ENCODE data around the gene TRIM69. TPM values are rescaled to one million over a fixed set of nuclear protein-coding genes. Genes with fewer than 3 reads are reported as not detected.

TRIM69 gene
- total RNA-seq, 1 donor from 2014 or later = 37.2 TPM

DNA sequence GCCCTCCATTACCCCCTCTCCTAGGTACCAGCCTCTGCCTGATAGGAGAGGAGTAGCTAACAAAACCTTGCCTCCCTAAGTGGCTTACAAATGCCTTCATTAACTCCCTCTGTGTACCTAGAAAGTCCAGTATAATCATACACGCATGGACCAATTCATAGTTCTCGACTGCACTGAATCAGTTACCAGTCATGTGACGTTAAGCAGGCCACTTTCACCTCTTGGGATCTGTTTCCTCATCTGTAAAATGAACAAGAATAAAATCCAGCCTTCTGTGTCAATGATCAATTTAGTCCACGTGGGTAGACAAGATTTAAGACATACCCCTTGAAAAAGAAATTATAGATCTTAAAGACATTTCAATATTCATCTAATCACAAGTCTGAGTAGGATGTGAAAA lies 72.2 kb downstream of the TRIM69 start:
- H3K9me3 Mint-ChIP-seq (ENCODE audit: unreplicated experiment) = no peaks in the 10 kb centered on the region
- H3K36me3 ChIP-seq (ENCODE audit: insufficient read depth, low read length) = no peaks in the 10 kb centered on the region
- H2AFZ ChIP-seq (ENCODE audit: low read depth, low read length) = no peak overlapping the region
- peaks cover 13% of the 10 kb centered on the region for H3K27me3 ChIP-seq (ENCODE audit: insufficient read depth, low read length)
- H4K20me1 ChIP-seq (ENCODE audit: insufficient read depth, low read length) = no peaks in the 10 kb centered on the region
- H3K27me3 Mint-ChIP-seq (ENCODE audit: low read depth, unreplicated experiment) = peaks cover 15% of the 10 kb centered on the region
- H3K4me1 ChIP-seq (ENCODE audit: insufficient read depth, low read length) = no peaks in the 10 kb centered on the region
- H3K27ac ChIP-seq (ENCODE audit: low read depth, low read length) = no peak overlapping the region
- no peaks in the 10 kb centered on the region for H3K4me1 Mint-ChIP-seq (ENCODE audit: low read depth, unreplicated experiment)
- H3K36me3 Mint-ChIP-seq (ENCODE audit: low read depth, unreplicated experiment) = no peaks in the 10 kb centered on the region
- H3K79me2 ChIP-seq (ENCODE audit: insufficient read depth, low read length) = no peaks in the 10 kb centered on the region
- FAIRE-seq = no peak
- H3K27ac Mint-ChIP-seq (ENCODE audit: unreplicated experiment) = no peak overlapping the region
- DNase-seq (ENCODE audit: low read depth) = no peak
- no peak overlapping the region for H3K4me3 ChIP-seq (ENCODE audit: insufficient read depth, low read depth, low read length)
- no peaks in the 10 kb centered on the region for H3K9me3 ChIP-seq (ENCODE audit: insufficient read depth, low read depth, low read length)
- no peak overlapping the region for H3K9ac ChIP-seq (ENCODE audit: low read length)
- TF ChIP-seq, protein P1, sequence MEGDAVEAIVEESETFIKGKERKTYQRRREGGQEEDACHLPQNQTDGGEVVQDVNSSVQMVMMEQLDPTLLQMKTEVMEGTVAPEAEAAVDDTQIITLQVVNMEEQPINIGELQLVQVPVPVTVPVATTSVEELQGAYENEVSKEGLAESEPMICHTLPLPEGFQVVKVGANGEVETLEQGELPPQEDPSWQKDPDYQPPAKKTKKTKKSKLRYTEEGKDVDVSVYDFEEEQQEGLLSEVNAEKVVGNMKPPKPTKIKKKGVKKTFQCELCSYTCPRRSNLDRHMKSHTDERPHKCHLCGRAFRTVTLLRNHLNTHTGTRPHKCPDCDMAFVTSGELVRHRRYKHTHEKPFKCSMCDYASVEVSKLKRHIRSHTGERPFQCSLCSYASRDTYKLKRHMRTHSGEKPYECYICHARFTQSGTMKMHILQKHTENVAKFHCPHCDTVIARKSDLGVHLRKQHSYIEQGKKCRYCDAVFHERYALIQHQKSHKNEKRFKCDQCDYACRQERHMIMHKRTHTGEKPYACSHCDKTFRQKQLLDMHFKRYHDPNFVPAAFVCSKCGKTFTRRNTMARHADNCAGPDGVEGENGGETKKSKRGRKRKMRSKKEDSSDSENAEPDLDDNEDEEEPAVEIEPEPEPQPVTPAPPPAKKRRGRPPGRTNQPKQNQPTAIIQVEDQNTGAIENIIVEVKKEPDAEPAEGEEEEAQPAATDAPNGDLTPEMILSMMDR (IDR thresholded peaks at IDR 0.05; ENCODE audit: insufficient read depth, low read depth, low read length) = no peak
- TF ChIP-seq EZH2 (IDR thresholded peaks at IDR 0.05; ENCODE audit: insufficient read depth, low read length) = no peak
- no peak overlapping the region for H3K4me2 ChIP-seq (ENCODE audit: low read length)
- no peak overlapping the region for H3K4me3 Mint-ChIP-seq (ENCODE audit: unreplicated experiment)

DNA sequence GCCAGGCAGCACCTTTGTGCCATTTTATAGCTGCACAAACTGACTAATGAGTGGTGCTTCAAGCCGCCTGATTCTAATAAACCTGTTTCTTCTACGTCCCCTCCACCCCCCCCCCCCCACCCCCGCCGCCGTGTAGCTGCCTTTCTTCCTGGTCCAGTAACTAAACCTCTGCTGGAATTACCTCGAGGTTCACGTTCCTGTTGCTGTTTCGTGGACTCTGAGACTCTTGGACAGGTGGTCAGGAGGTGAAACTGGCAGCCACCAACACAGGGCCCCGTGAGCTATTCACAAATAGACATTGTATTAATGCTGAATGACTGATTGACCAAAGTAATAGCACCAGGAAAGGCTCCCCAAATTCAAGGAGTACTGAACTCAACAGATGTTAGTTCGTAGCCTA lies 73.9 kb downstream of the TRIM69 start:
- no peaks in the 10 kb centered on the region for H4K20me1 ChIP-seq (ENCODE audit: insufficient read depth, low read length)
- peaks cover 20% of the 10 kb centered on the region for H3K27me3 Mint-ChIP-seq (ENCODE audit: low read depth, unreplicated experiment)
- peaks cover 16% of the 10 kb centered on the region for H3K27me3 ChIP-seq (ENCODE audit: insufficient read depth, low read length)
- H3K79me2 ChIP-seq (ENCODE audit: insufficient read depth, low read length) = no peaks in the 10 kb centered on the region
- no peak overlapping the region for H3K27ac ChIP-seq (ENCODE audit: low read depth, low read length)
- H3K4me1 ChIP-seq (ENCODE audit: insufficient read depth, low read length) = no peaks in the 10 kb centered on the region
- H3K9me3 ChIP-seq (ENCODE audit: insufficient read depth, low read depth, low read length) = no peaks in the 10 kb centered on the region
- H3K27ac Mint-ChIP-seq (ENCODE audit: unreplicated experiment) = no peak overlapping the region
- no peak overlapping the region for H3K4me3 Mint-ChIP-seq (ENCODE audit: unreplicated experiment)
- no peaks in the 10 kb centered on the region for H3K9me3 Mint-ChIP-seq (ENCODE audit: unreplicated experiment)
- no peak overlapping the region for H3K9ac ChIP-seq (ENCODE audit: low read length)
- no peak for TF ChIP-seq EZH2 (IDR thresholded peaks at IDR 0.05; ENCODE audit: insufficient read depth, low read length)
- TF ChIP-seq, protein P1 (IDR thresholded peaks at IDR 0.05; ENCODE audit: insufficient read depth, low read depth, low read length) = no peak
- no peaks in the 10 kb centered on the region for H3K36me3 ChIP-seq (ENCODE audit: insufficient read depth, low read length)
- no peaks in the 10 kb centered on the region for H3K36me3 Mint-ChIP-seq (ENCODE audit: low read depth, unreplicated experiment)
- H3K4me2 ChIP-seq (ENCODE audit: low read length) = no peak overlapping the region
- no peak for DNase-seq (ENCODE audit: low read depth)
- no peak overlapping the region for H2AFZ ChIP-seq (ENCODE audit: low read depth, low read length)
- no peak overlapping the region for H3K4me3 ChIP-seq (ENCODE audit: insufficient read depth, low read depth, low read length)
- no peaks in the 10 kb centered on the region for H3K4me1 Mint-ChIP-seq (ENCODE audit: low read depth, unreplicated experiment)
- no peak for FAIRE-seq

DNA sequence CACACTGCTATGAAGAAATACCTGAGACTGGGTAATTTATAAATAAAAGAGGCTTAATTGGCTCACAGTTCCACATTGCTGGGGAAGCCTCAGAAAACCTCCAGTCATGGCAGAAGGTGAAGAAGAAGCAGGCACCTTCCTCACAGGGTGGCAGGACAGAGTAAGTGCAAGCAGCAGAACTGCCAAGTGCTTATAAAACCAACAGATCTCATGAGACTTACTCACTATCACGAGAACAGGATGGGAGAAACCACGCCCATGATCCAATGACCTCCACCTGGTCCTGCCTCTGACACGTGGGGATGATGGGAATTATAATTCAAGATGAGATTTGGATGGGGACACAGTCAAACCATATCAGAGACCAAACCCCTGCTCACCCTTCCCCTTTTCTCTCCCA lies 75.0 kb downstream of the TRIM69 start:
- Histone ChIP-seq H3K27me3 (ENCODE audit: insufficient read depth, low read length) (peaks cover 14% of the 10 kb centered on the region), H3K4me2 (ENCODE audit: low read length) (no peak overlapping the region), H2AFZ (ENCODE audit: low read depth, low read length) (no peak overlapping the region), H3K79me2 (ENCODE audit: insufficient read depth, low read length) (no peaks in the 10 kb centered on the region), H3K36me3 (ENCODE audit: insufficient read depth, low read length) (no peaks in the 10 kb centered on the region), H3K4me3 (ENCODE audit: insufficient read depth, low read depth, low read length) (no peak overlapping the region), H3K9ac (ENCODE audit: low read length) (no peak overlapping the region), H3K27ac (ENCODE audit: low read depth, low read length) (no peak overlapping the region), H3K9me3 (ENCODE audit: insufficient read depth, low read depth, low read length) (no peaks in the 10 kb centered on the region), H4K20me1 (ENCODE audit: insufficient read depth, low read length) (no peaks in the 10 kb centered on the region), H3K4me1 (ENCODE audit: insufficient read depth, low read length) (no peaks in the 10 kb centered on the region)
- Mint-ChIP-seq H3K36me3 (ENCODE audit: low read depth, unreplicated experiment) (no peaks in the 10 kb centered on the region), H3K4me1 (ENCODE audit: low read depth, unreplicated experiment) (no peaks in the 10 kb centered on the region), H3K9me3 (ENCODE audit: unreplicated experiment) (no peaks in the 10 kb centered on the region), H3K27me3 (ENCODE audit: low read depth, unreplicated experiment) (peaks cover 13% of the 10 kb centered on the region), H3K27ac (ENCODE audit: unreplicated experiment) (no peak overlapping the region), H3K4me3 (ENCODE audit: unreplicated experiment) (no peak overlapping the region)
- FAIRE-seq = no peak
- no peak for DNase-seq (ENCODE audit: low read depth)
- no peak for TF ChIP-seq EZH2 (IDR thresholded peaks at IDR 0.05; ENCODE audit: insufficient read depth, low read length)
- TF ChIP-seq, protein P1 (IDR thresholded peaks at IDR 0.05; ENCODE audit: insufficient read depth, low read depth, low read length) = no peak

Measured in astrocyte (in vitro differentiated cells and primary cell).